Loucy (cell line): ENCODE measurements around the gene ADIPOR2.
"Not testable (repeated sequence)": the region's sequence is repeated elsewhere in the genome, so short reads cannot be mapped to it uniquely, and the experiment has no call there.

Source experiments
- H2AFZ ChIP-seq: fragments of 200-600 bp; sonication (generic); 2 replicates; pipeline ENCODE4 v1.6.0; 2016; ENCODE audit warnings: antibody characterized with exemption, mild to moderate bottlenecking, low read length, moderate library complexity
- H3F3A ChIP-seq: fragments of 200-600 bp; 2 replicates; pipeline ENCODE4 v1.6.0; 2016; ENCODE audit warnings: antibody characterized with exemption, low read depth, mild to moderate bottlenecking
- H3K27me3 ChIP-seq: fragments of 200-600 bp; sonication (generic); 2 replicates; pipeline ENCODE4 v1.6.1; 2014; ENCODE audit warnings: low read length, mild to moderate bottlenecking; ENCODE audit not compliant: insufficient read depth, poor library complexity, severe bottlenecking
- H3K36me3 ChIP-seq: fragments of 200-600 bp; sonication (generic); 2 replicates; pipeline ENCODE4 v1.6.1; 2016; ENCODE audit warnings: low read length; ENCODE audit not compliant: insufficient read depth
- H3K4me1 ChIP-seq: fragments of 200-600 bp; sonication (generic); 2 replicates; pipeline ENCODE4 v1.5.1; 2014; ENCODE audit warnings: low read length, mild to moderate bottlenecking; ENCODE audit not compliant: insufficient read depth, poor library complexity, severe bottlenecking
- H3K4me2 ChIP-seq: fragments of 200-600 bp; sonication (generic); 2 replicates; pipeline ENCODE4 v1.6.0; 2014; ENCODE audit warnings: antibody characterized with exemption, low read length, low read depth, mild to moderate bottlenecking; ENCODE audit not compliant: poor library complexity, severe bottlenecking
- H3K4me3 ChIP-seq: fragments of 200-600 bp; sonication (generic); 2 replicates; pipeline ENCODE4 v1.5.1; 2014; ENCODE audit warnings: low read length, mild to moderate bottlenecking, mixed read lengths; ENCODE audit not compliant: poor library complexity, severe bottlenecking
- H3K79me2 ChIP-seq: fragments of 200-600 bp; sonication (generic); 2 replicates; pipeline ENCODE4 v1.6.1; 2014; ENCODE audit warnings: low read length; ENCODE audit not compliant: insufficient read depth
- H3K9ac ChIP-seq: fragments of 200-600 bp; sonication (generic); 2 replicates; pipeline ENCODE4 v1.6.0; 2014; ENCODE audit warnings: mild to moderate bottlenecking, low read depth, low read length, moderate library complexity; ENCODE audit not compliant: poor library complexity, severe bottlenecking
- H3K9me2 ChIP-seq: fragments of 200-600 bp; sonication (generic); replicated peaks from 2 replicates; pipeline ENCODE4 v1.6.1; 2016; ENCODE audit warnings: low read depth, low read length, mixed read lengths
- H3K9me3 ChIP-seq: fragments of 200-600 bp; sonication (generic); 2 replicates; pipeline ENCODE4 v1.6.1; 2014; ENCODE audit warnings: mild to moderate bottlenecking, antibody characterized with exemption, low read length, low read depth; ENCODE audit not compliant: insufficient read depth
- H4K20me1 ChIP-seq: fragments of 200-600 bp; sonication (generic); 2 replicates; pipeline ENCODE4 v1.6.0; 2014; ENCODE audit warnings: antibody characterized with exemption, low read length, mild to moderate bottlenecking; ENCODE audit not compliant: insufficient read depth, poor library complexity, severe bottlenecking
- CTCF ChIP-seq: fragments of 200-600 bp; sonication (generic); conservative IDR thresholded peaks from 2 replicates; pipeline ENCODE4 v1.5.1; 2014; ENCODE audit warnings: mild to moderate bottlenecking, antibody characterized with exemption, low read length
- EZH2phosphoT487 ChIP-seq: fragments of 200-600 bp; IDR thresholded peaks from 2 replicates; pipeline ENCODE4 v1.6.1; 2018; ENCODE audit warnings: antibody characterized with exemption, mild to moderate bottlenecking, moderate library complexity, borderline replicate concordance

Gene ADIPOR2

GRCh38 chr12:1726753-1727152, 35.9 kb downstream of the ADIPOR2 start:
- H3K36me3 ChIP-seq: peaks cover 9% of the 10 kb centered on the region; the same call in 1 of the 2 replicates
- H2AFZ ChIP-seq: no peak overlapping the region
- peaks cover 88% of the 10 kb centered on the region for H3K79me2 ChIP-seq
- no peaks in the 10 kb centered on the region for H3K9me2 ChIP-seq
- H3K9me3 ChIP-seq: no peaks in the 10 kb centered on the region
- no peak overlapping the region for H3K4me3 ChIP-seq
- TF ChIP-seq EZH2phosphoT487 (no peak), CTCF (no peak)
- H3K27me3 ChIP-seq: no peaks in the 10 kb centered on the region
- no peaks in the 10 kb centered on the region for H3K4me1 ChIP-seq
- peaks cover 25% of the 10 kb centered on the region for H4K20me1 ChIP-seq
- H3F3A ChIP-seq: no peaks in the 10 kb centered on the region
- no peak overlapping the region for H3K4me2 ChIP-seq
- H3K9ac ChIP-seq: no peak overlapping the region

DNA sequence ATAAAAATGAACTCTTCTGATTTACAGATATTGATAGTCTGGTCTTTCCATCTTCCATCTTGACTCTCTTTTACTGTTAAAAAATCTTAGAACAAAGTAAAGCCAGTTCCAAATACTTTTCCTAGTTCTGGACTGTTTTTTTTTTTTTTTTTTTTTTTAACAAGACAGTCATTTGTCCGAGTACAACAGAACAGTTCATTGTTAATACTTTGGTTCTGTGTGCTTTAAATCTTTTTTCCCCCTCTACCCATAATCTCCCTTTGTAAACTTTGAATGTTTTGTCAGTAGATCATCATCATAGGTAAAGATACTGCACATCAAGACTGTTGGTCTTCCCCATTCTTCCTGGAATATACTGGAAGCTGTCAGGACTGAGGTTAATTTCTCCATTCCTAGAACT, 38.0 kb downstream of the ADIPOR2 start:
- H3K9ac ChIP-seq: no peak overlapping the region
- no peaks in the 10 kb centered on the region for H3F3A ChIP-seq
- H3K9me3 ChIP-seq: no peaks in the 10 kb centered on the region
- no peaks in the 10 kb centered on the region for H3K9me2 ChIP-seq
- H3K79me2 ChIP-seq: peaks cover 75% of the 10 kb centered on the region
- H3K27me3 ChIP-seq: no peaks in the 10 kb centered on the region
- no peak overlapping the region for H3K4me3 ChIP-seq
- TF ChIP-seq EZH2phosphoT487 (no peak), CTCF (no peak)
- no peak overlapping the region for H3K4me2 ChIP-seq
- peaks cover 9% of the 10 kb centered on the region; the same call in 1 of the 2 replicates for H3K36me3 ChIP-seq
- peaks cover 35% of the 10 kb centered on the region for H4K20me1 ChIP-seq
- H3K4me1 ChIP-seq: no peaks in the 10 kb centered on the region
- no peak overlapping the region for H2AFZ ChIP-seq

DNA sequence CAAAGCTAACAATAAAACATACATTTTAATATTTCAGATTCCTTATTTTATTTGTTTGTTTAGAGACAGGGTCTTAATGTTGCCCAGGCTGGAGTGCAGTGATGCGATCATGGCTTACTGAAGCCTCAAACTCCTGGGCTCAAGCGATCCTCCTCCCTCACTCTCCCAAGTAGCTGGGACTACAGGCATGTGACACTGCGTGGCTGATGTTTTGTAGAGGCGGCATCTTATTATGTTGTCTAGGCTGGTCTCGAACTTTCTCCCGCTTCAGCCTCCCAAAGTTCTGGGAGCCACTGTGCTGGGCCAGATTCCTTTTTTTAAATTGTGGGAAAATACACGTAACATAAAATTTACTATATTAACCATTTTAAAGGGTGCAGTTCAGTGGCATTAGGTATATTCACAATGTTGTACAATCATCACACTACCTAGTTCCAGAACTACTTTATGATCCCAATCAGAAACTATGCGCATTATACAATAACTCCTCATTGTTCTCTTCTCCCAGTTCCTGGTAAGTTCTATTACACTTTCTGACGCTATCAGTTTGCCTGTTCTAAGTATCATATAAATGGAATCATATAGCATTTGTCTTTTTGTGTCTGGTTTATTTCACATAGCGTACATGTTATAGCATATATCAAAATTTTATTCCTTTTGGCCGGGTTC, 40.3 kb downstream of the ADIPOR2 start:
- no peak overlapping the region for H2AFZ ChIP-seq
- no peaks in the 10 kb centered on the region for H3K4me1 ChIP-seq
- no peaks in the 10 kb centered on the region for H3F3A ChIP-seq
- no peak overlapping the region for H3K4me3 ChIP-seq
- no peak overlapping the region for H3K9ac ChIP-seq
- TF ChIP-seq CTCF: no peak
- no peak for TF ChIP-seq EZH2phosphoT487
- no peaks in the 10 kb centered on the region for H3K9me3 ChIP-seq
- no peak overlapping the region for H3K4me2 ChIP-seq
- H3K79me2 ChIP-seq: peaks cover 56% of the 10 kb centered on the region
- peaks cover 4% of the 10 kb centered on the region; the same call in 1 of the 2 replicates for H3K36me3 ChIP-seq
- no peaks in the 10 kb centered on the region for H3K27me3 ChIP-seq
- no peaks in the 10 kb centered on the region for H3K9me2 ChIP-seq
- H4K20me1 ChIP-seq: peaks cover 35% of the 10 kb centered on the region

GRCh38 chr12:1731688-1732078, 40.8 kb downstream of the ADIPOR2 start:
- Histone ChIP-seq H4K20me1 (peaks cover 30% of the 10 kb centered on the region), H3K79me2 (peaks cover 52% of the 10 kb centered on the region)
- H3K9me3 ChIP-seq, H3K36me3 ChIP-seq, H3K4me1 ChIP-seq, H3K9me2 ChIP-seq, H3K4me2 ChIP-seq, H3K9ac ChIP-seq, H3K27me3 ChIP-seq, H3K4me3 ChIP-seq, H2AFZ ChIP-seq, H3F3A ChIP-seq: not testable (repeated sequence)
